OCI-LY1 (cell line): ENCODE results near the gene DPF3.

Experiments
- H2AFZ ChIP-seq: fragments of 200-600 bp; sonication (generic), shearing (Covaris generic); 2 replicates; pipeline ENCODE4 v1.6.0; 2014; ENCODE audit warnings: antibody characterized with exemption, mild to moderate bottlenecking, low read length
- H3F3A ChIP-seq: fragments of 200-600 bp; sonication (generic), shearing (Covaris generic); 2 replicates; pipeline ENCODE4 v1.6.0; 2014; ENCODE audit warnings: mild to moderate bottlenecking, antibody characterized with exemption, low read length, moderate library complexity; ENCODE audit not compliant: insufficient read depth
- H3K27ac ChIP-seq: fragments of 200-600 bp; sonication (generic); 2 replicates; pipeline ENCODE4 v1.5.1; 2014; ENCODE audit warnings: low read length, mixed run types, mild to moderate bottlenecking, low read depth; ENCODE audit not compliant: poor library complexity, severe bottlenecking
- H3K27me3 ChIP-seq: fragments of 200-600 bp; sonication (generic); 2 replicates; pipeline ENCODE4 v1.6.0; 2014; ENCODE audit warnings: antibody characterized with exemption, mild to moderate bottlenecking, low read length, moderate library complexity; ENCODE audit not compliant: insufficient read depth
- H3K36me3 ChIP-seq: fragments of 200-600 bp; sonication (generic); 2 replicates; pipeline ENCODE4 v1.6.1; 2014; ENCODE audit warnings: mild to moderate bottlenecking, antibody characterized with exemption, low read length, moderate library complexity, mixed read lengths; ENCODE audit not compliant: insufficient read depth
- H3K4me1 ChIP-seq: fragments of 200-600 bp; sonication (generic); 2 replicates; pipeline ENCODE4 v1.5.1; 2014; ENCODE audit warnings: mild to moderate bottlenecking, low read length, moderate library complexity; ENCODE audit not compliant: insufficient read depth, severe bottlenecking
- H3K4me2 ChIP-seq: fragments of 200-600 bp; sonication (generic), shearing (Covaris generic); 2 replicates; pipeline ENCODE4 v1.6.1; 2014; ENCODE audit warnings: low read length
- H3K4me3 ChIP-seq: fragments of 200-600 bp; sonication (generic); 2 replicates; pipeline ENCODE4 v1.5.1; 2014; ENCODE audit warnings: low read length, low read depth, mild to moderate bottlenecking, mixed read lengths; ENCODE audit not compliant: poor library complexity, severe bottlenecking
- H3K79me2 ChIP-seq: fragments of 200-600 bp; shearing (Covaris generic); 2 replicates; pipeline ENCODE4 v1.6.1; 2016; ENCODE audit warnings: mixed run types, low read length, mixed read lengths; ENCODE audit not compliant: insufficient read depth
- H3K9ac ChIP-seq: fragments of 200-600 bp; sonication (generic), shearing (Covaris generic); 2 replicates; pipeline ENCODE4 v1.6.1; 2014; ENCODE audit warnings: mild to moderate bottlenecking, low read length, mixed read lengths
- H3K9me2 ChIP-seq: fragments of 200-600 bp; sonication (generic), shearing (Covaris generic); 2 replicates; pipeline ENCODE4 v1.6.1; 2014; ENCODE audit warnings: low read depth, mild to moderate bottlenecking, low read length, mixed read lengths
- H3K9me3 ChIP-seq: fragments of 200-600 bp; shearing (Covaris generic); 2 replicates; pipeline ENCODE4 v1.6.1; 2014; ENCODE audit warnings: low read length, mixed read lengths
- H4K20me1 ChIP-seq: fragments of 200-600 bp; sonication (generic), shearing (Covaris generic); 2 replicates; pipeline ENCODE4 v1.6.0; 2016; ENCODE audit warnings: mild to moderate bottlenecking, low read length; ENCODE audit not compliant: insufficient read depth
- CTCF ChIP-seq: fragments of 200-600 bp; sonication (generic), shearing (Covaris generic); IDR thresholded peaks from 2 replicates; pipeline ENCODE4 v1.5.1; 2017; ENCODE audit warnings: mild to moderate bottlenecking, antibody characterized with exemption, low read length, moderate library complexity, mixed read lengths
- EZH2 ChIP-seq: fragments of 200-600 bp; sonication (generic), shearing (Covaris generic); IDR thresholded peaks from 2 replicates; pipeline ENCODE4 v1.8.0; 2017; ENCODE audit warnings: borderline replicate concordance, mixed run types, mild to moderate bottlenecking, antibody characterized with exemption, low read length, moderate library complexity, mixed read lengths

The DPF3 gene

GRCh38 chr14:72717220-72717619, 176.7 kb downstream of the DPF3 start:
- Histone ChIP-seq H3K9me3 (no peaks in the 10 kb centered on the region), H2AFZ (no peak overlapping the region), H3K36me3 (no peaks in the 10 kb centered on the region), H3K79me2 (no peaks in the 10 kb centered on the region), H3F3A (no peaks in the 10 kb centered on the region), H3K27ac (no peak overlapping the region), H3K4me3 (no peak overlapping the region), H3K9ac (no peak overlapping the region), H4K20me1 (no peaks in the 10 kb centered on the region), H3K9me2 (no peaks in the 10 kb centered on the region), H3K4me1 (no peaks in the 10 kb centered on the region), H3K4me2 (no peak overlapping the region), H3K27me3 (no peaks in the 10 kb centered on the region)
- TF ChIP-seq CTCF (no peak), EZH2 (no peak)

GRCh38 chr14:72716476-72716875, 177.4 kb downstream of the DPF3 start:
- no peaks in the 10 kb centered on the region for H3F3A ChIP-seq
- H3K4me3 ChIP-seq, result no peak overlapping the region
- H3K4me2 ChIP-seq, result no peak overlapping the region
- no peaks in the 10 kb centered on the region for H3K9me3 ChIP-seq
- no peak for TF ChIP-seq CTCF
- no peak for TF ChIP-seq EZH2
- no peak overlapping the region for H2AFZ ChIP-seq
- H3K9me2 ChIP-seq, result no peaks in the 10 kb centered on the region
- no peaks in the 10 kb centered on the region for H3K36me3 ChIP-seq
- no peaks in the 10 kb centered on the region for H3K27me3 ChIP-seq
- H3K9ac ChIP-seq, result no peak overlapping the region
- no peaks in the 10 kb centered on the region for H3K4me1 ChIP-seq
- no peak overlapping the region for H3K27ac ChIP-seq
- no peaks in the 10 kb centered on the region for H4K20me1 ChIP-seq
- no peaks in the 10 kb centered on the region for H3K79me2 ChIP-seq

GRCh38 chr14:72715850-72716228, 178.1 kb downstream of the DPF3 start:
- Histone ChIP-seq H3K9ac (no peak overlapping the region), H3K27ac (no peak overlapping the region), H2AFZ (no peak overlapping the region), H3K4me2 (no peak overlapping the region), H3K9me2 (no peaks in the 10 kb centered on the region), H4K20me1 (no peaks in the 10 kb centered on the region), H3F3A (no peaks in the 10 kb centered on the region), H3K27me3 (no peaks in the 10 kb centered on the region), H3K4me3 (no peak overlapping the region), H3K4me1 (no peaks in the 10 kb centered on the region), H3K36me3 (no peaks in the 10 kb centered on the region), H3K79me2 (no peaks in the 10 kb centered on the region), H3K9me3 (no peaks in the 10 kb centered on the region)
- TF ChIP-seq CTCF (no peak), EZH2 (no peak)
